ENCODE results near the gene CHMP4A. TPM values are rescaled to one million over a fixed set of nuclear protein-coding genes. Genes with fewer than 3 reads are reported as not detected.
A peak's percentile ranks its signal among the peaks of the same experiment; 100 is the strongest.

CHMP4A gene
- total RNA-seq, 1 experiment from 2014 or later, result 56.7 TPM

DNA sequence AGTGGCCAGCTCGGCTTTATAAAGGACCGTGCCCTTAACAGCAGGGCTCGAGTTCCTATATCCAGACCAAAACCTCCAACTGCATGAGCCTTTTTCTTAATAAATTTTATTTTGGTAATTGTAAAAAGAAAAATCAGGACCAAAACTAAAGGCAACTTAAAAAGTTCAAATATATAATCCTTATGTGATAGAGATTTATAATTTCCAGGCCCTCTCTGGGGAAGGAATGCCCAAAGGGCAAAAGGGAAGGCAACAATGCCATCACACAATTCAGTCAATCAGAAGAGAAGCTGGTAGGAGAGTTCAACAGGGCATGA lies 24.3 kb downstream of the CHMP4A start:
- no peaks in the 10 kb centered on the region for H3K9me3 ChIP-seq (ENCODE audit: low read depth, low read length, poor library complexity, severe bottlenecking)
- peak overlapping the region; percentile 88 for H3K27ac ChIP-seq (ENCODE audit: low read depth, low read length, poor library complexity, severe bottlenecking)
- POLR2A ChIA-PET (ENCODE audit: low non-redundant PET), result interaction anchor here (0.6 kb wide), 1 partner anchor 122 kb away, joined by 5 read pairs; the partner anchor contains the start of gene LTB4R
- peaks cover 9% of the 10 kb centered on the region for H3K4me1 ChIP-seq (ENCODE audit: insufficient read depth, low read length, poor library complexity, severe bottlenecking)
- no TSS peak for BruUV-seq (replicated peaks)
- CTCF ChIA-PET, result no interaction called here
- H3K4me3 ChIP-seq (ENCODE audit: low read depth, low read length, poor library complexity, severe bottlenecking), result peak overlapping the region; percentile 79
- H3K27me3 ChIP-seq (replicated peaks; ENCODE audit: insufficient read depth, low read depth, low read length, poor library complexity), result no peaks in the 10 kb centered on the region
- no peak for DNase-seq (ENCODE audit: low spot score)
- TF ChIP-seq, protein P1, sequence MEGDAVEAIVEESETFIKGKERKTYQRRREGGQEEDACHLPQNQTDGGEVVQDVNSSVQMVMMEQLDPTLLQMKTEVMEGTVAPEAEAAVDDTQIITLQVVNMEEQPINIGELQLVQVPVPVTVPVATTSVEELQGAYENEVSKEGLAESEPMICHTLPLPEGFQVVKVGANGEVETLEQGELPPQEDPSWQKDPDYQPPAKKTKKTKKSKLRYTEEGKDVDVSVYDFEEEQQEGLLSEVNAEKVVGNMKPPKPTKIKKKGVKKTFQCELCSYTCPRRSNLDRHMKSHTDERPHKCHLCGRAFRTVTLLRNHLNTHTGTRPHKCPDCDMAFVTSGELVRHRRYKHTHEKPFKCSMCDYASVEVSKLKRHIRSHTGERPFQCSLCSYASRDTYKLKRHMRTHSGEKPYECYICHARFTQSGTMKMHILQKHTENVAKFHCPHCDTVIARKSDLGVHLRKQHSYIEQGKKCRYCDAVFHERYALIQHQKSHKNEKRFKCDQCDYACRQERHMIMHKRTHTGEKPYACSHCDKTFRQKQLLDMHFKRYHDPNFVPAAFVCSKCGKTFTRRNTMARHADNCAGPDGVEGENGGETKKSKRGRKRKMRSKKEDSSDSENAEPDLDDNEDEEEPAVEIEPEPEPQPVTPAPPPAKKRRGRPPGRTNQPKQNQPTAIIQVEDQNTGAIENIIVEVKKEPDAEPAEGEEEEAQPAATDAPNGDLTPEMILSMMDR (conservative IDR thresholded peaks at IDR 0.05; ENCODE audit: low read depth, low read length), result no peak
- no peak for TF ChIP-seq EZH2 (IDR thresholded peaks at IDR 0.05; ENCODE audit: borderline replicate concordance, low read depth, low read length, poor library complexity, severe bottlenecking)
- peaks cover 40% of the 10 kb centered on the region for H3K36me3 ChIP-seq (ENCODE audit: insufficient read depth, low read length, poor library complexity, severe bottlenecking)
- intact Hi-C loops (cut with micrococcal nuclease; ENCODE audit: unreplicated experiment), result loop anchor here (5.0 kb wide), 1 partner anchor 42 kb away; the partner anchor contains the start of genes PSME2 and RNF31

DNA sequence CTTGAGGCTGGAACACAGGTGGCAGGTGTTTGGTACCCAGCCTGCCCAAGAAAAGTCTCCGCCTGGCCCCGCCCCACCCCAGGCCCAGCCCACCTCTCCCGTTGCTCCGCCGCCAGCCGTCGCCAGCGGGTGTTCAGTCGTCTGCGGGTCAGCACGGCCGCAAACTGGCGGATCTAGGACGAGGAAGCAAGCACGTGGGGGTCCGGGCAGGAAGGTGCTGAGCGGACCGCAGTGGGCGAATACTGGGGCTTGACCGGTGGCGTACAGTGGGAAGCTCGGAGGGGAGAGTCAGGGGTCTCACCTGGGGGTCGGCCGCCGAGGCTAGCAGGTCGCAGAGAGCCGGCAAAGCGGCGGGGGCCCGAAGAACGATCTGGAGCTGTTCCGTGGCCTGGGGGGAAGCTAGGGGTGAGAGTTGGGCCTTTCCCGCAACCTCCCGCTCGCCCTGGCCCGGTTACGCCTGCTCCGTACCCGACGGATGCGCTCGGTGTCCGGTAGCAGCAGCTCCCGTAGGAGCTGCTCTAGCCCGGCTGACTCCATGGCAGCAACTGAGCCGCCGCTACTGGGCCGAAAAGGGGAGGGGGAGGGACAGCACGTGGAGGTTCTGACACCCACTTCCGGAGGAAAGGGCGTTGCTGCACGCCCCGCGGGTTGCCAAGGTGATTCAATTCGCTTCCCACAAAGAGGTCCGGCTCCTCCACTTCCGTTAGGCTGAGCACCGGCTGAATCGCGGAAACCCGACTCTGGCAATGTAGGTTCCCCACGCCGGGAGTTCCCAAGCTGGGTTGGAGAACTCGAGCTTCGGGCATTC lies 24.8 kb downstream of the CHMP4A start, which contains the start of gene IPO4:
Gene IPO4, minus strand, starts transcription at position 566 of the 808 bp plus-strand sequence. Its CDS starts 29 bp downstream, at position 537.
- TF ChIP-seq, protein P1 (conservative IDR thresholded peaks at IDR 0.05; ENCODE audit: low read depth, low read length), result no peak
- TF ChIP-seq EZH2 (IDR thresholded peaks at IDR 0.05; ENCODE audit: borderline replicate concordance, low read depth, low read length, poor library complexity, severe bottlenecking), result no peak
- no peaks in the 10 kb centered on the region for H3K9me3 ChIP-seq (ENCODE audit: low read depth, low read length, poor library complexity, severe bottlenecking)
- intact Hi-C loops (cut with micrococcal nuclease; ENCODE audit: unreplicated experiment), result loop anchor here (5.0 kb wide), 1 partner anchor 41 kb away; the partner anchor contains the start of genes PSME2 and RNF31
- BruUV-seq (replicated peaks), result no TSS peak
- peak within 1 kb of the TSS; percentile 79 for H3K4me3 ChIP-seq (ENCODE audit: low read depth, low read length, poor library complexity, severe bottlenecking)
- DNase-seq (ENCODE audit: low spot score), result peak; percentile 99
- POLR2A ChIA-PET (ENCODE audit: low non-redundant PET), result interaction anchor here (0.6 kb wide), 1 partner anchor 123 kb away, joined by 5 read pairs; the partner anchor contains the start of gene LTB4R
- H3K27ac ChIP-seq (ENCODE audit: low read depth, low read length, poor library complexity, severe bottlenecking), result peak within 1 kb of the TSS; percentile 88
- CTCF ChIA-PET, result no interaction called here
- no peaks in the 10 kb centered on the region for H3K27me3 ChIP-seq (replicated peaks; ENCODE audit: insufficient read depth, low read depth, low read length, poor library complexity)
- H3K36me3 ChIP-seq (ENCODE audit: insufficient read depth, low read length, poor library complexity, severe bottlenecking), result peaks cover 41% of the 10 kb centered on the region
- H3K4me1 ChIP-seq (ENCODE audit: insufficient read depth, low read length, poor library complexity, severe bottlenecking), result peaks cover 9% of the 10 kb centered on the region

DNA sequence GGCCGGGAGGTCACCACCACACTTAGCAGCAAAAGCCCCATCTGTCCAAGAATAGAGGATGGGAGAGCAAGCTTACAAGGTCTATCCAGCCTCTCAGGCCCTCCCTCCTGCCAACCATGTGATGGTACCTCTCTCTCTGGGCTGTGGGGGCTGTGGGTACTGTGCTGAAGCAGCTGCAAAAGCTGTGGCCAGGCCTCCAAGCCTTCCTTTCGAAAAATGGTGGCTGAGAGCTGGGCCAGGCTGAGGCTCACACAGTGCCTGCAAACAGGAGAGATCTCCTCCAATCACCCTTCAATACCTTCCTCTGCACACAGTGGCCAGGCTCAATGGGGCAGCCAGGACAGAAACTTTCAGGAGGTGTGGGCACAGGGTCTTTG lies 25.8 kb downstream of the CHMP4A start:
- no peaks in the 10 kb centered on the region for H3K27me3 ChIP-seq (replicated peaks; ENCODE audit: insufficient read depth, low read depth, low read length, poor library complexity)
- intact Hi-C loops (cut with micrococcal nuclease; ENCODE audit: unreplicated experiment), result loop anchor here (5.0 kb wide), 1 partner anchor 40 kb away; the partner anchor contains the start of genes PSME2 and RNF31
- no peak overlapping the region for H3K27ac ChIP-seq (ENCODE audit: low read depth, low read length, poor library complexity, severe bottlenecking)
- peaks cover 9% of the 10 kb centered on the region for H3K4me1 ChIP-seq (ENCODE audit: insufficient read depth, low read length, poor library complexity, severe bottlenecking)
- no peaks in the 10 kb centered on the region for H3K9me3 ChIP-seq (ENCODE audit: low read depth, low read length, poor library complexity, severe bottlenecking)
- CTCF ChIA-PET, result no interaction called here
- peaks cover 44% of the 10 kb centered on the region for H3K36me3 ChIP-seq (ENCODE audit: insufficient read depth, low read length, poor library complexity, severe bottlenecking)
- peak overlapping the region; percentile 79 for H3K4me3 ChIP-seq (ENCODE audit: low read depth, low read length, poor library complexity, severe bottlenecking)
- no peak for DNase-seq (ENCODE audit: low spot score)
- POLR2A ChIA-PET (ENCODE audit: low non-redundant PET), result no interaction called here
- no peak for TF ChIP-seq EZH2 (IDR thresholded peaks at IDR 0.05; ENCODE audit: borderline replicate concordance, low read depth, low read length, poor library complexity, severe bottlenecking)
- TF ChIP-seq, protein P1 (conservative IDR thresholded peaks at IDR 0.05; ENCODE audit: low read depth, low read length), result no peak
- BruUV-seq (replicated peaks), result no TSS peak
